ENCODE measurements around the gene F2.
"Not testable (repeated sequence)": the region's sequence is repeated elsewhere in the genome, so short reads cannot be mapped to it uniquely, and the experiment has no call there.

F2 gene

DNA sequence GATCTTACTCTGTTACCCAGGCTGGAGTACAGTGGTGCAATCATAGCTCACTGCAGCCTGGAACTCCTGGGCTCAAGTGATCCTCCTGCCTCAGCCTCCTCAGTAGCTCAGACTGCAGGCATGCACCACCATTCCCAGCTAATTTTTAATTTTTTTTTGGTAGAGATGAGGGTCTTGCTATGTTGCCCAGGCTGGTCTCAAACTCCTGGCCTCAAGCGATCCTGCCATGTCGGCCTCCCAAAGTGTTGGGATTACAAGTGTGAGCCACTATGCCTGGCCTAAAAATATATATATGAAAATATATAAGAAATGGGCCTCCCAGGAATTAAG, 1.2 kb upstream of the F2 start:
- H3K4me1 Mint-ChIP-seq; H3K9me3 Mint-ChIP-seq; H3K27me3 Mint-ChIP-seq; ATAC-seq (ENCODE audit: low read depth); H3K27ac Mint-ChIP-seq; DNase-seq (ENCODE audit: low spot score in 2 of 2); H3K4me3 Mint-ChIP-seq; H3K36me3 Mint-ChIP-seq: not testable (repeated sequence)

DNA sequence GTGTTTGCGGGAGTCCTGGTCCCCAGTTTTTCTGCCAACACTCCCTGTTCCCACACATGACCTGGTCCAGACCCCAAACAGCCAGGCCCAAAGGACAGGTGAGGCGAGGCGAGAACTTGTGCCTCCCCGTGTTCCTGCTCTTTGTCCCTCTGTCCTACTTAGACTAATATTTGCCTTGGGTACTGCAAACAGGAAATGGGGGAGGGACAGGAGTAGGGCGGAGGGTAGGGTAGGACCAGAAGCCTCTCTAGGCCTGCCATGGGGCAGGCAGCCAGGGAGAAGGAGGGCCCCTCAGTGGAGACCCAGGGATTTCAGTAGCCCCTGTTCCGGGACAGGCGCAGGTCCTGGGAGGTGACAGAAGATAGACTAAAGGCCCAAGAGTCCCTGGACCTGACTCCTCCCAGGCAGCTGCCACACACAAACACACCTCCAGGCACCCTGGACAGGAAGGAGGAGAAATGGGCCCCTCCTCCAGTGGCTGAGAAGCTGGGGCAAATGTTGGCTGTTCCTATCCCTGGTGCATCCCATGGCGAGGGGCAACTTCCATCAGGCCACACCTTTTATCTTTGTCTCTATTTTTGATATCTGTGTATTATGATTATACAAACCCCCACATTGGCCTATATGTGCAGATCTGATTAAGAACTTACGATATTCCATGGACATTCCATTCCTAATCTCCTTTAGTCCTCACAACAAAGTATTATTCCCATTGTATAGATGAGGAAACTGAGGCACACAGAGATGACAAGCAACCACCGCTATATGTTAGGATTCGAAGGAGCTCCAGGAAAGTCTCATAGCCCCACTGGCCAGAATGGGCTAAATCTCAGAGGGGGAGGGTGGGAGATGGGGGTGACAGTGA, 626 bp upstream of the F2 start:
- H3K9me3 Mint-ChIP-seq: no peaks in the 10 kb centered on the region
- DNase-seq (ENCODE audit: low spot score in 2 of 2) (no peak), ATAC-seq (ENCODE audit: low read depth) (no peak)
- H3K4me3 Mint-ChIP-seq: no peak overlapping the region
- H3K27me3 Mint-ChIP-seq: peaks cover 1% of the 10 kb centered on the region
- H3K4me1 Mint-ChIP-seq: no peaks in the 10 kb centered on the region
- no peak overlapping the region for H3K27ac Mint-ChIP-seq
- no peaks in the 10 kb centered on the region for H3K36me3 Mint-ChIP-seq

GRCh38 chr11:46719543-46720218, 668 bp downstream of the F2 start:
- H3K36me3 Mint-ChIP-seq: no peaks in the 10 kb centered on the region
- H3K9me3 Mint-ChIP-seq: no peaks in the 10 kb centered on the region
- H3K4me1 Mint-ChIP-seq: peaks cover 2% of the 10 kb centered on the region
- no peak overlapping the region for H3K4me3 Mint-ChIP-seq
- no peak overlapping the region for H3K27ac Mint-ChIP-seq
- DNase-seq (ENCODE audit: low spot score in 2 of 2): no peak
- ATAC-seq (ENCODE audit: low read depth): no peak
- H3K27me3 Mint-ChIP-seq: peaks cover 1% of the 10 kb centered on the region

DNA sequence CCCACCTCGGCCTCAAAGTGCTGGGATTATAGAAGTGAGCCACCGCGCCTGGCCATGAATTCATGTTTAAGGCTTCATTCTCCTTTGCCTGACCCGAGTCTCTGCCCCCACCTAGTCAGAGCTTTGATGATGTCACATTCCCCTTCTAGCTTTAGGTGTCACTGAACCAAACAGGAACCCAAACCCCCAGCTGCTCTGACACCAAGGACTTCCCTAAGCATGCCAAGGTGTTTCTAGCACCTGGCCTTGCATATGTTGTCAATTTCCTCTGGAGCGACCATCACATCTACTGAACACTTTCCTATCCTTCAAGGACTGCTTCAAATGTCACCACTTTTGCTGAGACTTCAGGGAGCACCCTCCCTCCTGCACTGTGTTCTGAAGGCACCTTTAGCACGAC, 2.3 kb downstream of the F2 start:
- Mint-ChIP-seq H3K4me3 (no peak overlapping the region), H3K36me3 (no peaks in the 10 kb centered on the region), H3K27ac (no peak overlapping the region), H3K27me3 (peaks cover 1% of the 10 kb centered on the region), H3K9me3 (no peaks in the 10 kb centered on the region), H3K4me1 (peaks cover 2% of the 10 kb centered on the region)
- DNase-seq (ENCODE audit: low spot score in 2 of 2) (no peak), ATAC-seq (ENCODE audit: low read depth) (no peak)

DNA sequence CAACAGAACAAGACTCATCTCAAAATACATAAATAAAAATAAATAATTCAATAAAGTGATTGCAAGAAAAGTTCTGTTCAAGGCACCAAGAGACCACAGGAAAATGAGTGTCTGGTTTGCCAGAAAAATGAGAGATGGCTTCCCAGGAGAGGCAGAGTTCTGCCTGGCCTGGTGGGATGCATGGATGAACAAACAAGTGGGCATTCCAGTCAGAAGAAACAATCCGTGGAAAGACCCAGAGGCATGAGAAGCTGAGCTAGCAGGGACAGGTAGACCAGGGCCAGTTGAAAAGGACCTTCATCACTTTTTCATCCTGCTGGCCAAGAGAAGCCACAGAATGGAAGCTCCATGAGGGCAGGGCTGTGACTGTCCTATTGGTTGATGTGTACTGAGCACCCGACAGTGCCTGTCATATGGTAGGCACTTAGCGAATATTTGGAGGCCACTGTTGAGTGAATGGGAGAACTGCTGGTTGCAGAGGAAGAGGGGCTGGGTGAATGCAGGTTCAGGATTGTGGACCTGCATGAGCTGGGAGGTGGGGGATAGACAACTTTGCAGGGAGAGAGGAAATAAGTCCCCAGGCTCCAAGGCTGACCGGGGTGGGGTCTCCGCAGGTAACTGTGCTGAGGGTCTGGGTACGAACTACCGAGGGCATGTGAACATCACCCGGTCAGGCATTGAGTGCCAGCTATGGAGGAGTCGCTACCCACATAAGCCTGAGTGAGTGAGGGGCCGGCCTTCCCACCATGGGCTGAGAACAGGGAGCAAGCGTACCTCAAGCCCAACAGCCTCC, 3.7 kb downstream of the F2 start:
- H3K4me1 Mint-ChIP-seq: peaks cover 2% of the 10 kb centered on the region
- no peaks in the 10 kb centered on the region for H3K9me3 Mint-ChIP-seq
- no peak for DNase-seq (ENCODE audit: low spot score in 2 of 2)
- H3K27ac Mint-ChIP-seq: no peak overlapping the region
- no peaks in the 10 kb centered on the region for H3K36me3 Mint-ChIP-seq
- H3K4me3 Mint-ChIP-seq: no peak overlapping the region
- ATAC-seq (ENCODE audit: low read depth): no peak
- peaks cover 1% of the 10 kb centered on the region for H3K27me3 Mint-ChIP-seq

- no peak overlapping the region for H3K27ac Mint-ChIP-seq
- peaks cover 1% of the 10 kb centered on the region for H3K27me3 Mint-ChIP-seq
- H3K4me1 Mint-ChIP-seq: peaks cover 2% of the 10 kb centered on the region
- no peak for DNase-seq (ENCODE audit: low spot score in 2 of 2)
- ATAC-seq (ENCODE audit: low read depth): no peak
- H3K36me3 Mint-ChIP-seq: no peaks in the 10 kb centered on the region
- no peak overlapping the region for H3K4me3 Mint-ChIP-seq
- no peaks in the 10 kb centered on the region for H3K9me3 Mint-ChIP-seq
Observed at GRCh38 chr11:46723359-46723680, 4.3 kb downstream of the F2 start.

DNA sequence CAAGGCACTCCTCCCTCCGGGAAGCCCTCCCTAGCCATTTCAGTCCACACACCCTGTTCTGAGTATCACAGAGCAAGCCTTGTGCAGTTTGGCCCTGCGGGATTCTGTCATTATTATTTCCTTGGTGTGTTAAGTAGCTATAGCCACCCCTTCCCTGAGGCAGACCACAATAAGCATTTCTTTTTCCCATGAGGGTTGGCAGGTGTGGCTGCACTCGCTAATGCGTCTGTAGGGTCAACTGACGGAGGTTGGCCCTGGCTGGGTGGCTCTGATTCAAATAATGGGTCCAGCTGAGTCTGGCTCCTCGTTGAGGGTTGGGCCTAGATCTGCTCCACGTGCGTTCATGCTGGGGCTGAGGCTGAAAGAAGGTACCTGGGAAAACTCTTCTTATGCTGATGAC, 5.1 kb downstream of the F2 start:
- H3K4me3 Mint-ChIP-seq: no peak overlapping the region

DNA sequence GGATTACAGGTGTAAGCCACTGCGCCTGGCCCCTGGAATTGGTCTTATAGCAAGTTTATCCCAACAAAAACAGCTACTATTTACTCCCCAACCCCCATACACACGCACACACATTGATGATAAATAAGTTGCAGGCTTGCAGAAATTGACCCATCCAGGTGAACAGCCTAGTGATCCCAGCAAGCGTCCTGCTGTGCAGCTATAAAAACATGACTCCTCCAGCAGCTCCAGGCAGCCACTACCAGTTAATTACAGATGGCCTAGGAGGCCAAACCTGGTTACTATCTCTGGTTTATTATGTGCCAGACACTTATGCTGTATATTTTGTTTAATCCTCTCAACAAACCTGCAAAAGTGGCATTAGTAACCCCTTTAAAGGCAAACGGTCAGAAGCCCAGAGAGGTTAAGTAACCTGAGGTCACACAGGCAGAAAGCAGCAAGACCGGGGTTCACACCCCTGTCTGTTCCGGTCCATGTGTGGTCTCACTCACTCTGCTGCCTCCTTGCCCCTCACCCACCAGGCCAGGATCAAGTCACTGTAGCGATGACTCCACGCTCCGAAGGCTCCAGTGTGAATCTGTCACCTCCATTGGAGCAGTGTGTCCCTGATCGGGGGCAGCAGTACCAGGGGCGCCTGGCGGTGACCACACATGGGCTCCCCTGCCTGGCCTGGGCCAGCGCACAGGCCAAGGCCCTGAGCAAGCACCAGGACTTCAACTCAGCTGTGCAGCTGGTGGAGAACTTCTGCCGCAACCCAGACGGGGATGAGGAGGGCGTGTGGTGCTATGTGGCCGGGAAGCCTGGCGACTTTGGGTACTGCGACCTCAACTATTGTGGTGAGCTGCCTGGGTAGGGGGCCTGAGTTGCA, 6.6 kb downstream of the F2 start:
- Mint-ChIP-seq H3K27ac (no peak overlapping the region), H3K4me1 (peaks cover 2% of the 10 kb centered on the region), H3K9me3 (no peaks in the 10 kb centered on the region), H3K27me3 (peaks cover 1% of the 10 kb centered on the region), H3K36me3 (no peaks in the 10 kb centered on the region), H3K4me3 (no peak overlapping the region)
- DNase-seq (ENCODE audit: low spot score in 2 of 2): no peak
- no peak for ATAC-seq (ENCODE audit: low read depth)

More for the DNA sequence above, 5.1 kb downstream of the F2 start:
- no peaks in the 10 kb centered on the region for H3K36me3 Mint-ChIP-seq
- H3K4me1 Mint-ChIP-seq: peaks cover 2% of the 10 kb centered on the region
- H3K27ac Mint-ChIP-seq: no peak overlapping the region
- ATAC-seq (ENCODE audit: low read depth) (no peak), DNase-seq (ENCODE audit: low spot score in 2 of 2) (no peak)
- H3K9me3 Mint-ChIP-seq: no peaks in the 10 kb centered on the region
- H3K27me3 Mint-ChIP-seq: peaks cover 1% of the 10 kb centered on the region

GRCh38 chr11:46726206-46726862, 7.3 kb downstream of the F2 start:
- H3K4me3 Mint-ChIP-seq: no peak overlapping the region
- H3K27ac Mint-ChIP-seq: no peak overlapping the region
- peaks cover 2% of the 10 kb centered on the region for H3K4me1 Mint-ChIP-seq
- ATAC-seq (ENCODE audit: low read depth): no peak
- no peaks in the 10 kb centered on the region for H3K9me3 Mint-ChIP-seq
- H3K36me3 Mint-ChIP-seq: no peaks in the 10 kb centered on the region
- DNase-seq (ENCODE audit: low spot score in 2 of 2): no peak
- peaks cover 1% of the 10 kb centered on the region for H3K27me3 Mint-ChIP-seq

GRCh38 chr11:46727952-46728658, 9.1 kb downstream of the F2 start:
- Mint-ChIP-seq H3K27me3 (no peaks in the 10 kb centered on the region), H3K36me3 (no peaks in the 10 kb centered on the region), H3K4me1 (peaks cover 2% of the 10 kb centered on the region), H3K27ac (no peak overlapping the region), H3K9me3 (no peaks in the 10 kb centered on the region), H3K4me3 (no peak overlapping the region)
- DNase-seq (ENCODE audit: low spot score in 2 of 2): no peak
- ATAC-seq (ENCODE audit: low read depth): no peak

GRCh38 chr11:46728659-46729040, 9.6 kb downstream of the F2 start:
- no peaks in the 10 kb centered on the region for H3K9me3 Mint-ChIP-seq
- H3K36me3 Mint-ChIP-seq: no peaks in the 10 kb centered on the region
- H3K4me1 Mint-ChIP-seq: peaks cover 2% of the 10 kb centered on the region
- no peak overlapping the region for H3K27ac Mint-ChIP-seq
- H3K27me3 Mint-ChIP-seq: no peaks in the 10 kb centered on the region
- ATAC-seq (ENCODE audit: low read depth) (no peak), DNase-seq (ENCODE audit: low spot score in 2 of 2) (no peak)
- no peak overlapping the region for H3K4me3 Mint-ChIP-seq

- Mint-ChIP-seq H3K27me3 (no peaks in the 10 kb centered on the region), H3K27ac (no peak overlapping the region), H3K4me3 (no peak overlapping the region), H3K36me3 (no peaks in the 10 kb centered on the region), H3K4me1 (no peaks in the 10 kb centered on the region), H3K9me3 (no peaks in the 10 kb centered on the region)
- ATAC-seq (ENCODE audit: low read depth) (no peak), DNase-seq (ENCODE audit: low spot score in 2 of 2) (no peak)
Observed at GRCh38 chr11:46729110-46730027, 10.4 kb downstream of the F2 start.
